UCSD-AML1 (cell line): ENCODE results near the gene SUFU.
A peak's percentile ranks its signal among the peaks of the same experiment; 100 is the strongest.
"Not testable (repeated sequence)": the region's sequence is repeated elsewhere in the genome, so short reads cannot be mapped to it uniquely, and the experiment has no call there.

Experiments
- DNase-seq: peaks from one replicate; lab custom pipeline; 2025; ENCODE audit not compliant: unreplicated experiment; lab: John Stamatoyannopoulos, UW

SUFU gene

DNA sequence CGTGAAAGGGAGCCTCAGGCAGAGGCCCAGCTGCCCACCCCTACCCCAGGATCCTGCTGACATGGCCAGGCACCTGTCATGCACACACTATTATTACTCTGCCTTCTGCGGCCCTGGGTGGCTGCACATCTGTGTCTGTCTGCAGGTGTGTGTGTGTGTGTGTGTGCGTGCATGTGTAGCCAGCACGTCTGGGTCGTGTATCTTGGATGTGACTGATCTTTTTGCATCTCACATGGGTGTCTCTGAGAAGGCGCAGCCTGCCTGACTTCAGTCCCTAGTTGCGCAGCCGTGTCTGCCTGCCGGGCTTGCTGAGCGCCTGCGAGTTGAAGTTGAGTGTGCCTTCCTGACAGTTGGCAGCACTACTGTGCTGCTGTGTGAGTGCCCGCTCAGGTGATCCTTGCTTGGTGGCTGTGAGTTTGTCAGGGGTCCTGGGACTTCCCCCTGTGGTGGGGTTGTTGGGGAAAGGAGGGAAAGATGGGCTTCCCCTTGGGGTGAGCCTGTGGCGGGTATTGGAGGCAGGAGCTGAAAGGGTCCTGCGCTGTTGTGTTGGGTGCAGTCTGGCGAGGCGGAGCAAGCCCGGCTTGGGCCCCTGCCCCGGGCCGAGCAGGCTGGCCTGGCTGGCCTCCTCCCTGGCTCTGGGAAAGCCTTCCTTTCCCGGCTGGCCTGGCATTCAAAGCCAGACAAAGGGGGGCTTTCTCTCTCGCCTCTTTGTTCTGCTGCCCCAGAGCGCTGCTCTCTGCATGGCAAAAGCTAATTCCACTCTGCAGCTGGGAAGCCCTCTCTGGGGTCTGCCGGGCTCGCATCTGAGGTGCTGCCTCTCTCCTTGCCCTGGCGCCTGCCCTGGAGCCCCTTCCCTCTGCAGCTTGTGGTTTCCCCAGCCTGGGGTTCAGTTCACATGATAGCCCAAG, 145.4 kb downstream of the SUFU start:
- DNase-seq: no peak

DNA sequence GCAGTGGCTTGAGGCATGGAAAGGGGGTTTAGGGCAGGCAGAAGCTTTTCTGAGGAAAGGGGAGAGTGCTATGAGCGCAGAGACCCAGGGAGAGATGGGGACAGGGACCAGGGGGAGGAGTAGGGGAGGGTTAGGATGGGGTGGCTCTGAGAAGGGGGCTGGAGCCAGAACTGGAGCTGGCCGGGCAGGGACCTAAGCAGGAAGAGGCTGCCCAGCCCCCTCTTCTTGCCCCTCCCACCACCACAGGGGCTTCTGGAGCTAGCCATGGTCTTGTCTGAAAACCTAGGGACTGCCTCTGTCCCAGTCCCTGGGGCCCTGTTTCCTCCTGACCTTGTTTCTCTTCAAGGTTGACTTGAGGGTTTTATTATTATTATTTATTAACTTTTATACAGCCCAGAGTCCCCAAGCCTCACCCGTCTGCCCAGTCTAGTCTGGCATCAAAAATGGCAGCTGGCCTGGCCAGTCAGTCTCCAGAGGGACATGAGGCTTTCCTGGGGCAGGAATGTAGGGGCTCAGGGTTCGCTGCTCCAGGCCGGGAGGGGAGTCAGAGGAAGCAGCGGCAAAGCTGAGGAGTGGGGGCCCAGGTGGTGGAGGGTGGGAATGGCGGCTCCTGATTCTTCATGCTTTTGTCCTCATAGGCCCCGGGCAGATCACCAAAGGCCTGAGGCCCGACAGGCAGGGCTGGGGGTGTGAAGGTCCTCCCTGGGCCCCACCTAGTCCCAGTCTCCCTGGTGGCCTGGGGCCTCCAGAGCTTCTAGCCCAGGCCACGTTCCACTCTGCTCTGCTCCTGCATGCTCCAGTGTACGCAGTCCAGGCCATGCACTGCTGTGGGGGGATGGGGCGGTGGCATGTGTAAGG, 146.3 kb downstream of the SUFU start:
- DNase-seq: no peak

DNA sequence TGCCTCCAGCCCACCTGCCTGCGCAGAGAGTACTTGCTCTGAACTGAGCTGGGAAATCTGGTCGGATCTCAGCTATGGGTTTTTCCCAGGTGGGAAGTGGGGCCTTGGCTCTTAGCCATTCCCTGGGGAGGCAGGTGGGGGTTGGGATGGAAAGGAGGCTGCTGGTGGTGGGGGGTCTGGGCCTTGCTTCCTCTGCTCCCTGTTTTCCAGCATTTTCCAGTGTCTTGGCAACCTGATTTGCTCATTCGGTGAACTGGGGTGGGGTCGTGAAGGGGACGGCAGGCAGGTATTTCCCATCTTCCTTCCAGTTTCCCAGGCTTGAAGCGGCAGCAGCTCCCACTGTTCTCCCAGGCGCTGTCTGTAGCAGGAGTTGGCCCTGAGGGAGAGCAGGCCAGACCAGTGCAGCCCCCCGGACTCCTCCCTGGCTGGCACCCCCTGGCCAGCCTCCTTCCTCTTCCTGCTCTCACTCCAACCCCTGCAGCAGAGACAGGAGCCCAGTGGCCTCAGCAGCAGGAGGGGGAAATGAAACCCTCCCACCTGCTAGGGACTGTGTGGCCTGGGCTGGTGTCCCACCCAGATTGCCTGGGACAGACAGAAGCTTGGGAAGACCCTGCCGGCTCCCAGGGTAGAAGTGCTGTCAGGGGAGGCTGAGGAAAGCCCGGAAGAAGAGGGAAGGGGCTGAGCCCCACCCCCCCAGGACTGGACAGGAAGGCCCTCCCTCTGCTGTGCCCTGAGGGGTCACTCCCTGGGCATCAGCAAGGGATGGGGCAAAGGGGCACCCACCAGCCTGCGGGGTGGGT, 147.1 kb downstream of the SUFU start:
- no peak for DNase-seq

GRCh38 chr10:102651455-102652169, 147.8 kb downstream of the SUFU start:
- no peak for DNase-seq

- no peak for DNase-seq
Observed at GRCh38 chr10:102652170-102652916, 148.6 kb downstream of the SUFU start.

DNA sequence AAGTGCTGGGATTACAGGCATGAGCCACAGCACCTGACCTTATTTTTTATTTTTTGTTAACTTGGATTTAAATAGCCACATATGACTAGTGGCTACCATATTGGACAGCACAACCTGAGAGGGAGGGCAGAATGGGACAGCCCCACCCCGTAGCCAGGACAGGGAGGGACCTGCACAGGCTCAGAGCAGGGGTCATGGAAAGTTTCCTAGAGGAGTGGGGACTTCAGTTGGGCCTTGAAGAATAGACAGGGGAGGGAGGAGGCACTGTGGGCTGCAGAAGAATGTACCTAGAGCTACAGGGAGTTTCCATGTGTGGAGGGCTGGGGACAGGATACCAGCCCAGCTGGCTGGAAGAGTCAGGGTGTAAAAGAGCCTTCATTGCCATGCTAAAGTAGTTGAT, 149.3 kb downstream of the SUFU start:
- no peak for DNase-seq

- DNase-seq: no peak
Observed at GRCh38 chr10:102654566-102654965, 150.8 kb downstream of the SUFU start.

GRCh38 chr10:102654969-102655368, 151.2 kb downstream of the SUFU start:
- no peak for DNase-seq

GRCh38 chr10:102656026-102656425, 152.3 kb downstream of the SUFU start:
- no peak for DNase-seq

DNA sequence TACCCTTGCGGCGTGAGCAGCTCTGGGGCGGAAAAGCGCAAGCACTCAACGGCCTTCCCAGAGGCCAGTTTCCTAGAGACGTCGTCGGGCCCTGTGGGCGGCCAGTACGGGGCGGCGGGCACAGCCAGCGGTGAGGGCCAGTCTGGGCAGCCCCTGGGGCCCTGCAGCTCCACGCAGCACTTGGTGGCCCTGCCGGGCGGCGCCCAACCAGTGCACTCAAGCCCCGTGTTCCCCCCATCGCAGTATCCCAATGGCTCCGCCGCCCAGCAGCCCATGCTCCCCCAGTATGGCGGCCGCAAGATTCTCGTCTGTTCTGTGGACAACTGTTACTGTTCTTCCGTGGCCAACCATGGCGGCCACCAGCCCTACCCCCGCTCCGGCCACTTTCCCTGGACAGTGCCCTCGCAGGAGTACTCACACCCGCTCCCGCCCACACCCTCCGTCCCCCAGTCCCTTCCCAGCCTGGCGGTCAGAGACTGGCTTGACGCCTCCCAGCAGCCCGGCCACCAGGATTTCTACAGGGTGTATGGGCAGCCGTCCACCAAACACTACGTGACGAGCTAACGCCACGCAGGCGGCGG, 153.1 kb downstream of the SUFU start:
- DNase-seq: no peak

DNA sequence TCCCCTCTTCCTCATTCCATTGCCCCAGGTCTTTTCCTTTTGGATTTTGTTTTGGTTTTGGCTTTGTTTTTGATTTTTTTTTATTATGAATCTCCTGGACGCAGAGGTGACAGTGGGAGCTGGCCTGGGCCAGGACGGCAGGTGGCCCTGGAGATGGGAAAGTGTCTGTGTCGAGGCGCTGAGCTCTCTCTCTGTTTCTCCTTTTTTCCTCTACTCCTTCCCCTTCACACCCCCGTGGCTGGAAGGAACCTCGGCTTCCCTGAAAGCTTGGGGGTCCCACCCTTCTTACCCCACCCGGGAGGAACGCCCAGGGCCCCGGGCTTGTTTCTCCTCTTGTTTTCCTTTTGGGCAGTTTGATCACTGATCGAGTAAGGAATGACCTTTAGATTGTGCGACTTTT, 153.7 kb downstream of the SUFU start:
- no peak for DNase-seq

DNA sequence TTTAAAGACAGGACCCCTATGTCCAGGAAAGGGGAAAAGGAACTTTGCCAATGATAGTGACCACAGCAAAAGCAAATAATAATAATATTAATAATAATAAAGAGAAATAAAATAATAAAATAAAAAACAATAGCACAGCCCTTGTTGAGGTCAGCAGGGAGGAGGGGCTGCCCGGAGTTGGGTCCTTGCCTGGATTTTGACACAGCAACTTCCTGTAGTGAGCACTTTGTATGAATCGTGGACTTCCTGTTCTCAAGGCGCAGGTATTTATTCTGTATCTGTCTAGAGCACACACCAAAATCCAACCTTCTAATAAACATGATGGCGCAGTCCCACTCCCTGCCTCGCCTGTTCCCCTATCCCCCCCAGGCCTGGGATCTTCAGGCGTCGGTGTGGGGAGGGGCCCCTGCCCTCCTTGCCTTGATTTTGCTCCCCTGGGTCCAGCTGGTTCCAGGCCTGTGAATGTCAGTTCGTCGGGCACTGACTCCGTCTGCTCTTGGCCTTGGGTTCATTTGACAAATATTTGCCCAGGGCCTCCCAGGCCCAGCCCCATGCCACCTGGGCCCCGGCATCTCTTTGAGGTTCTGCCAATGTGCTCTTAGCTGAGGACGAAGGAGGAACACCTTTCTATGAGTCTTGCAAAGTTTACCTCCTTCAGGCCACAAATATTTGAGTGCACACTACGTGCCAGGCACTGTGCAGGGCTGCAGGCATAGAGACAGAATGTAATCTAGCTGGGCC, 154.4 kb downstream of the SUFU start:
- no peak for DNase-seq

DNA sequence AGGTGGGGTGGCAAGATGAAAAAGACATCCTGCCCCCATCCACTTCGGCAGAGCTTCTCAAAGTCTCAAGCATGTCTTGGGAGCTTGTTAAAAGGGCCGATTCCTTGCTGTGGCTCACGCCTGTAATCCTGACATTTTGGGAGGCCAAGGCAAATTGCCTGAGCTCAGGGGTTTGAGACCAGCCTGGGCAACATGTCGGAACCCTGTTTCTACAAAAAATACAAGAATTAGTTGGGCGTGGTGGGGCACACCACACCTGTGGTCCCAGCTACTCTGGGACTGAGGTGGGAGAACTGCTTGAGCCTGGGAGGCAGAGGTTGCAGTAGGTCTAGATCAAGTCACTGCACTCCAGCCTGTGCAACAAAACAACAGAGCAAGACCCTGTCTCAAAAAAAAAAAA, 155.0 kb downstream of the SUFU start:
- no peak for DNase-seq

DNA sequence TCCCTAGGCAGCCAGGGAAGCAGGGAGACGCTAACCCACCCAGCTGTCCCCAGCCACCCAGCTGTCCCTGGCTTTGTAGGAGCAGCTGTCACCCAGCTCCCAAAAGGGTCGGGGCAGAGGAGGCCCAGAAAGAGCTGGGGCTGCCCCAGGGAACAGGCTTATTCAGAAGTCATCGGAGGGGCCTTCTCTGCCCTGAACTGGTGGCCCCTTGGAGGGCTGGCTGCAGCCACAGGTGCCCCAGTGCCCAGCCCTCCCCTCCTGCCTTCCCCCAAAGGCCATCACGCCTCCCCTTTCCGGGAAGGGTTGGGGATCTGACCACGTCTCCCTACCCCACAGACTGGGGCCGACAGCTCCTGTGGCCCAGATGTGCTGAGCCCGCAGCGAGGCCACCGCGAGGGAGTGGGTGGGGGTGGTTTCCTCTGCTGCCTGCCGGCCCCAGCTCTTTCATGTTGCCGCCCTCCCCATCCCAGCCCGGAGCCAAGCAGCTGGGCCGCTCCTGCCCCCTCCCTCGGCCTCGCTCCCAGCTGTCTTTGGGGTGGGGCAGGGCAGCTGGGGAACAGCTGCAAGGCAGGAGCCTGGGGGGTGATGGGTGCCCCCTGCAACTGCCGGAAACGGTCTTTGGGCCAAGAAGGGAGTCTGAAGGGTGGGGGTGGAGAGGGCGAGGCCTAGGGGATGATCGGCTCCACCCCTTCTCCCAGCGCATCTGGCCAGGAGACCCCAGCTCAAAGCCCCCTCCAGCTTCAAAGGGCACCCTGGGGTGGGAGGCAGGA, 157.3 kb downstream of the SUFU start:
- peak; percentile 83 for DNase-seq

DNA sequence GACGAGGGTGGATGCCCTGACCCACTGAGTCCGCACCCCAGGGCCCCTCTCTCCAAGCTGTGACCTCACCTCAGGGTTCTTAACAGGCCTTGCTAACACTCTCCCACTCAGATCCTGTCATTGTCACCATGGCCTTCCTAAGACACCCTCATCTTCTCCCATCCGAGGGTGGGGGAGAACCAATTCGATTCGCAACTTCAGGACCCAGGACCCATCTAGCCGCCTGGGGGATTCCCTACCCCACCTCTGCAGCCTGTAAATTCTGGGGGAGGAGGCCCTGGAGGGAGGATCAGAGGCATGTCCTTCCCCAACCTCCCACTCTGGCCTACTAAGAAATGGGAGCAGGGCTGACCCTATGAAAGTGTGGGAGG, 157.9 kb downstream of the SUFU start:
- DNase-seq: no peak

DNA sequence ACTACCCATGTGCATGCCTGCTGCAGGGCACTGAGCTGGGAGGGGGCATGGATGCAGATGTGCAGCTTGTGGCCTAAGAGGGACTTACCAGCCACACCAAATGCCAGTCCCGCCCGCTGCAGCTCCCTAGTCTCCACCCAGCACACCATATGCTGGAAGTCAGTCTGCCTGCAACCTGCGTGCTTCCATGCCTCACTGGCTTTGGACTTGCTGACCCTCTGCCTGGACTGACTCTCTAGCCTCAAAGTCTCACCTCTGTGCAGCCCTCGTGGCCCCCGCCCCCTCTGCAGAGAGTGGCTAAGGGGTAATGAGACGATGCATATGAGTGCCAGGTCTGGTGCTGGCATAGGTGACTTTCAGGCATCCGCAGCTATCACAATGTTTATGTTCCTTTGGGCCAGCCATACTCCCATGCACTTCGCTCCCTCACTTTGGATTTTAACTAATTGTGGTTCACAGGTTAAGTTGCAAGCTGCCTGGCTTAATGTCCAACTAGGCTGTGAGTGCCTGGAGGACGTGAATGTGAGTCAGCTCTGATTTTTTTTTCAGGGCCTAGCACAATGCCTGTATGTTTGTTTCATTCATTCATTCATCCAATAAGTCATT, 162.2 kb downstream of the SUFU start:
- DNase-seq: no peak

- not testable (repeated sequence) for DNase-seq
Observed at GRCh38 chr10:102667411-102667810, 163.6 kb downstream of the SUFU start.
